Measurements from ENCODE around the gene MT2A. TPM values are rescaled to one million over a fixed set of nuclear protein-coding genes. Genes with fewer than 3 reads are reported as not detected.
A peak's percentile ranks its signal among the peaks of the same experiment; 100 is the strongest.

MT2A gene
- total RNA-seq, 2 experiments from 2014 or later, result 141 to 144 TPM

DNA sequence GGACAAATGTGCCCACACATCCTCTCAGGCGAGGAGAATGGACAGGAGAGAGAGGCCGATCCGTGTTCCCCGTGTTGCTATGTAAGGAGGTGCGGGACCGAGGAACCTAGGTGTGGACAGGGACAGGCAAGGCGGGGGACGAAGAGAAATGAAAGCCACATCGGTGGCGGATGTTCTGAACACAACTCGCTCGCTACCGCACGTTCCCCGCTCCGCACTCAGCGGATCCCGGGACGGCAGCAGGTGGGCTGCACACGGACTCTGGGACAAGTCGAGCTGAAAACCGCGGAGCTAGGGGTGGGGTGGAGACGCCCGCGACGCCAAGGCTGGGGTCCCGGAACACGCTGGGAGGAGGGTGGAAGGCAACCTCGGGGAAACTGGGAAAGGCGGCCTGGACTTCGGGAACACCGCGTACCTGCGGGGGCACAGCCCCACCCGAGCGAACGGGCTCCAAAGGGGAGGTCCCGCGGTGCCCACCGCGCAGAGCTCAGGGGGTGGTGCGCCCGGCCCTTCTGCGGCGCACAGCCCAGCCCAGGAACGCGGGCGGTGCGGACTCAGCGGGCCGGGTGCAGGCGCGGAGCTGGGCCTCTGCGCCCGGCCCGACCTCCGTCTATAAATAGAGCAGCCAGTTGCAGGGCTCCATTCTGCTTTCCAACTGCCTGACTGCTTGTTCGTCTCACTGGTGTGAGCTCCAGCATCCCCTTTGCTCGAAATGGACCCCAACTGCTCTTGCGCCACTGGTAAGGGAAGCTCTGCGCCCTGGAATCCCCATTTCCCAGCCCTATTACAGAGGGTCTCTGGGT is 17.0 kb downstream of the MT2A start, which contains the start of gene MT1E:
MT1E (plus strand) TSS at position 642 of the 803 bp plus-strand sequence; CDS start at position 713, 71 bp downstream.
- Mint-ChIP-seq H3K36me3 (ENCODE audit: low read depth) (no peaks in the 10 kb centered on the region), H3K9me3 (no peaks in the 10 kb centered on the region), H3K27me3 (peaks cover 25% of the 10 kb centered on the region), H3K27ac (peak within 1 kb of the TSS; percentile 69), H3K4me3 (peak within 1 kb of the TSS; percentile 78), H3K4me1 (ENCODE audit: low read depth) (peaks cover 15% of the 10 kb centered on the region)
- CTCF ChIA-PET, result interaction anchor here (0.6 to 1.5 kb wide), 8 partner anchors 8 to 92 kb away, joined by 3 to 8 read pairs (median 3); no protein-coding TSS in a partner anchor
- no peak for TF ChIP-seq CTCF (IDR thresholded peaks at IDR 0.05)
- intact Hi-C loops (cut with micrococcal nuclease), result no loop called here
- ATAC-seq, result peak; percentile 92
- peak; percentile 74 for DNase-seq
- POLR2A ChIA-PET, result interaction anchor here (0.6 to 1.9 kb wide), 6 partner anchors 11 to 32 kb away, joined by 3 to 9 read pairs (median 3); no protein-coding TSS in a partner anchor

- H3K27me3 Mint-ChIP-seq, result peaks cover 25% of the 10 kb centered on the region
- intact Hi-C loops (cut with micrococcal nuclease), result no loop called here
- peak; percentile 31 for ATAC-seq
- DNase-seq, result no peak
- no peaks in the 10 kb centered on the region for H3K9me3 Mint-ChIP-seq
- H3K4me3 Mint-ChIP-seq, result peak overlapping the region; percentile 78
- POLR2A ChIA-PET, result interaction anchor here (0.6 to 1.9 kb wide), 6 partner anchors 12 to 31 kb away, joined by 3 to 9 read pairs (median 3); no protein-coding TSS in a partner anchor
- CTCF ChIA-PET, result interaction anchor here (0.8 to 1.5 kb wide), 7 partner anchors 9 to 76 kb away, joined by 3 to 8 read pairs (median 3); no protein-coding TSS in a partner anchor
- no peaks in the 10 kb centered on the region for H3K36me3 Mint-ChIP-seq (ENCODE audit: low read depth)
- H3K4me1 Mint-ChIP-seq (ENCODE audit: low read depth), result peaks cover 15% of the 10 kb centered on the region
- H3K27ac Mint-ChIP-seq, result peak overlapping the region; percentile 69
- TF ChIP-seq CTCF (IDR thresholded peaks at IDR 0.05), result no peak
These were observed 17.7 kb downstream of the MT2A start for GRCh38 chr16:56625943-56626654.

- Mint-ChIP-seq H3K4me1 (ENCODE audit: low read depth) (peaks cover 16% of the 10 kb centered on the region), H3K4me3 (peak overlapping the region; percentile 78), H3K27me3 (peaks cover 31% of the 10 kb centered on the region), H3K27ac (no peak overlapping the region), H3K9me3 (no peaks in the 10 kb centered on the region), H3K36me3 (ENCODE audit: low read depth) (no peaks in the 10 kb centered on the region)
- CTCF ChIA-PET, result no interaction called here
- no peak for TF ChIP-seq CTCF (IDR thresholded peaks at IDR 0.05)
- DNase-seq (no peak), ATAC-seq (no peak)
- intact Hi-C loops (cut with micrococcal nuclease), result no loop called here
- POLR2A ChIA-PET, result interaction anchor here (1.6 to 1.9 kb wide), 3 partner anchors 12 to 15 kb away, joined by 3 to 9 read pairs (median 5); no protein-coding TSS in a partner anchor
These were observed 18.3 kb downstream of the MT2A start for GRCh38 chr16:56626685-56627084.

DNA sequence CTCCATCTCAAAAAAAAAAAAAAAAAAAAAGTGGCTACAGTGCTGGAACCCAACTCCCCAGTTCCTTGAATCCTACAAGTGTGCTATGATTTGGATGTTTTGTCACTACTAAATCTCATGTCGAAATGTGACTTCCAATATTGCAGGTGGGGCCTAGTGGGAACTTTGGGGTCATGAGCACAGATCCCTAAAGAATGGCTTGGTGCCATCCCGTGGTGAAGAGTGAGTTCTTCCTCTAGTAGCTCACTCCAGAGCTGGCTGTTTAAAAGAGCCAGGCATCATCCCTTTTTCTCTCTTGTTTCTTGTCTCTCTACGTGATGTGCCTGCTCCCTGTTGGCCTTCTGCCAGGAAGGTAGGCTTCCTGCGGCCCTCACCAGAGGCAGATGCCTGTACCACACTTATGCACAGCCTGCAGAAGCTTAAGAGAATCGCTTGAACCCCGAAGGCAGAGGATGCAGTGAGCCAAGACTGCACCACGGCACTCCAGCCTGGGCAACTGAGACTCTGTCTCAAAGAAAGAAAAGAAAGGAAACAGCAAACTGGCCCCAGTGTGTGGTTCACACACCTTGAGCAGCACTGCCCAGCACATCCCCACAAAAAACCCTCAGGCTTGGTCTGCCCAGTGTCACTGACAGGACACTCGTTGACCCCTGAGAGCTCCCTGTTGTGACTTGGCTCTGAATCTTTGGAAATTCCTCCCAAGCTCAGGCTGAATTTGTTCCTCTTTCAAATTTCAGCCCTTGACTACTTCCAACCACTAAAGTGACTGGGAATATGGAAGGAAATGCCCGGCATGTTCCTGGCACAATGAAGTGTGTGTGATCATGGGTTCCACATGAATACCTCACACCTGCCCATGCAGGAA is 20.3 kb downstream of the MT2A start:
- no peak for DNase-seq
- no peak for ATAC-seq
- Mint-ChIP-seq H3K27me3 (peaks cover 48% of the 10 kb centered on the region), H3K4me1 (ENCODE audit: low read depth) (peaks cover 22% of the 10 kb centered on the region), H3K36me3 (ENCODE audit: low read depth) (no peaks in the 10 kb centered on the region), H3K9me3 (no peaks in the 10 kb centered on the region), H3K4me3 (no peak overlapping the region), H3K27ac (no peak overlapping the region)
- TF ChIP-seq CTCF (IDR thresholded peaks at IDR 0.05), result no peak
- ChIA-PET CTCF (interaction anchor here (1.9 kb wide), 1 partner anchor 11 kb away, joined by 11 read pairs; no protein-coding TSS in a partner anchor), POLR2A (no interaction called here)
- intact Hi-C loops (cut with micrococcal nuclease), result no loop called here
